Prostate gland (tissue), 2 donors: ENCODE data around the gene ZBTB16.

Experiments
- CTCF ChIP-seq, 4 experiments: fragments of 200-600 bp in 2 of 4; fragments of 450-650 bp in 2 of 4; sonication (generic) in 2 of 4; IDR thresholded peaks; 1 replicate in 3 of 4; 2 replicates in 1 of 4; pipeline ENCODE4 v1.5.1; 2016 to 2019; ENCODE audit warnings: antibody characterized with exemption in 4 of 4, mild to moderate bottlenecking in 2 of 4, moderate library complexity in 2 of 4
- POLR2AphosphoS5 ChIP-seq: sonication (generic); formaldehyde crosslinking; IDR thresholded peaks from one replicate; pipeline ENCODE4 v1.6.1; 2017; ENCODE audit warnings: antibody characterized with exemption

- TF ChIP-seq CTCF (IDR thresholded peaks at IDR 0.05) (no peak), POLR2AphosphoS5 (no peak)
These were observed 30.9 kb downstream of the ZBTB16 start for GRCh38 chr11:114090225-114090910.
